ENCODE data around the gene SMAD6. TPM values are rescaled to one million over a fixed set of nuclear protein-coding genes. Genes with fewer than 3 reads are reported as not detected.

The SMAD6 gene
- total RNA-seq, 1 donor from 2014 or later = 2.7 TPM

GRCh38 chr15:66691727-66692126 lies 10.3 kb upstream of the SMAD6 start:
- TF ChIP-seq EZH2 (IDR thresholded peaks at IDR 0.05; ENCODE audit: insufficient read depth, low read length) (no peak), CTCF (IDR thresholded peaks at IDR 0.05; ENCODE audit: insufficient read depth, low read depth, low read length) (no peak)
- FAIRE-seq (no peak), DNase-seq (ENCODE audit: low read depth) (no peak)
- Mint-ChIP-seq H3K36me3 (ENCODE audit: low read depth, unreplicated experiment) (no peaks in the 10 kb centered on the region), H3K4me1 (ENCODE audit: low read depth, unreplicated experiment) (no peaks in the 10 kb centered on the region), H3K27ac (ENCODE audit: unreplicated experiment) (no peak overlapping the region), H3K27me3 (ENCODE audit: low read depth, unreplicated experiment) (peaks cover 6% of the 10 kb centered on the region), H3K9me3 (ENCODE audit: unreplicated experiment) (no peaks in the 10 kb centered on the region), H3K4me3 (ENCODE audit: unreplicated experiment) (no peak overlapping the region)
- Histone ChIP-seq H4K20me1 (ENCODE audit: insufficient read depth, low read length) (no peaks in the 10 kb centered on the region), H3K9ac (ENCODE audit: low read length) (no peak overlapping the region), H3K79me2 (ENCODE audit: insufficient read depth, low read length) (no peaks in the 10 kb centered on the region), H3K4me3 (ENCODE audit: insufficient read depth, low read depth, low read length) (no peak overlapping the region), H2AFZ (ENCODE audit: low read depth, low read length) (no peak overlapping the region), H3K27me3 (ENCODE audit: insufficient read depth, low read length) (no peaks in the 10 kb centered on the region), H3K4me1 (ENCODE audit: insufficient read depth, low read length) (no peaks in the 10 kb centered on the region), H3K4me2 (ENCODE audit: low read length) (no peak overlapping the region), H3K36me3 (ENCODE audit: insufficient read depth, low read length) (no peaks in the 10 kb centered on the region), H3K9me3 (ENCODE audit: insufficient read depth, low read depth, low read length) (no peaks in the 10 kb centered on the region), H3K27ac (ENCODE audit: low read depth, low read length) (no peak overlapping the region)

DNA sequence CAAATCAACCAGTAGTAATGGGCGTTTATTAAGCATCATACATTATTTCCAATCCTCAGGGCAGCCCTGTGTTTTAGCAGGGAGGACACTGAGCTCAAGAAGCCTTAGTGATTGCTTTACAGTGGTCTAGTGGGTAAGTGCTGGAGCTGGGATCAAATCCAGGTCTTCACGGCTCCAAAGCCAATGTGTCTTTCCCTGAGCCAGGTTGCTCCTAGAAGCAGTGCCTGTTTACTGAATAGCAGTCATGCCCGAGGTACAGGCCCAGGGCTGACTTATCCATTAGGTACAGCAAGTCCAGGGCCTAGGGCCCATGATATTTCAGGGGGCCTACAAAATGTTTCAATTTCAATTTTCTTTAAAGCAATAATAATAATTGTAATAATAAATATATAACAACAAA lies 9.6 kb upstream of the SMAD6 start:
- DNase-seq (ENCODE audit: low read depth) (no peak), FAIRE-seq (no peak)
- Mint-ChIP-seq H3K27ac (ENCODE audit: unreplicated experiment) (no peak overlapping the region), H3K27me3 (ENCODE audit: low read depth, unreplicated experiment) (peaks cover 10% of the 10 kb centered on the region), H3K4me3 (ENCODE audit: unreplicated experiment) (no peak overlapping the region), H3K4me1 (ENCODE audit: low read depth, unreplicated experiment) (no peaks in the 10 kb centered on the region), H3K9me3 (ENCODE audit: unreplicated experiment) (no peaks in the 10 kb centered on the region), H3K36me3 (ENCODE audit: low read depth, unreplicated experiment) (no peaks in the 10 kb centered on the region)
- Histone ChIP-seq H3K27ac (ENCODE audit: low read depth, low read length) (no peak overlapping the region), H3K4me1 (ENCODE audit: insufficient read depth, low read length) (no peaks in the 10 kb centered on the region), H2AFZ (ENCODE audit: low read depth, low read length) (no peak overlapping the region), H3K9ac (ENCODE audit: low read length) (no peak overlapping the region), H3K4me2 (ENCODE audit: low read length) (no peak overlapping the region), H3K4me3 (ENCODE audit: insufficient read depth, low read depth, low read length) (no peak overlapping the region), H4K20me1 (ENCODE audit: insufficient read depth, low read length) (no peaks in the 10 kb centered on the region), H3K9me3 (ENCODE audit: insufficient read depth, low read depth, low read length) (no peaks in the 10 kb centered on the region), H3K27me3 (ENCODE audit: insufficient read depth, low read length) (no peaks in the 10 kb centered on the region), H3K79me2 (ENCODE audit: insufficient read depth, low read length) (no peaks in the 10 kb centered on the region), H3K36me3 (ENCODE audit: insufficient read depth, low read length) (no peaks in the 10 kb centered on the region)
- TF ChIP-seq EZH2 (IDR thresholded peaks at IDR 0.05; ENCODE audit: insufficient read depth, low read length) = no peak
- no peak for TF ChIP-seq CTCF (IDR thresholded peaks at IDR 0.05; ENCODE audit: insufficient read depth, low read depth, low read length)

- Mint-ChIP-seq H3K27me3 (ENCODE audit: low read depth, unreplicated experiment) (peaks cover 15% of the 10 kb centered on the region), H3K4me1 (ENCODE audit: low read depth, unreplicated experiment) (no peaks in the 10 kb centered on the region), H3K9me3 (ENCODE audit: unreplicated experiment) (no peaks in the 10 kb centered on the region), H3K4me3 (ENCODE audit: unreplicated experiment) (no peak overlapping the region), H3K36me3 (ENCODE audit: low read depth, unreplicated experiment) (no peaks in the 10 kb centered on the region), H3K27ac (ENCODE audit: unreplicated experiment) (no peak overlapping the region)
- H3K4me1 ChIP-seq (ENCODE audit: insufficient read depth, low read length) = no peaks in the 10 kb centered on the region
- FAIRE-seq (no peak), DNase-seq (ENCODE audit: low read depth) (no peak)
- H3K4me3 ChIP-seq (ENCODE audit: insufficient read depth, low read depth, low read length) = no peak overlapping the region
- no peaks in the 10 kb centered on the region for H3K27me3 ChIP-seq (ENCODE audit: insufficient read depth, low read length)
- H3K4me2 ChIP-seq (ENCODE audit: low read length) = no peak overlapping the region
- no peak overlapping the region for H2AFZ ChIP-seq (ENCODE audit: low read depth, low read length)
- no peaks in the 10 kb centered on the region for H4K20me1 ChIP-seq (ENCODE audit: insufficient read depth, low read length)
- H3K36me3 ChIP-seq (ENCODE audit: insufficient read depth, low read length) = no peaks in the 10 kb centered on the region
- H3K9ac ChIP-seq (ENCODE audit: low read length) = no peak overlapping the region
- H3K27ac ChIP-seq (ENCODE audit: low read depth, low read length) = no peak overlapping the region
- TF ChIP-seq CTCF (IDR thresholded peaks at IDR 0.05; ENCODE audit: insufficient read depth, low read depth, low read length) (no peak), EZH2 (IDR thresholded peaks at IDR 0.05; ENCODE audit: insufficient read depth, low read length) (no peak)
- H3K79me2 ChIP-seq (ENCODE audit: insufficient read depth, low read length) = no peaks in the 10 kb centered on the region
- H3K9me3 ChIP-seq (ENCODE audit: insufficient read depth, low read depth, low read length) = no peaks in the 10 kb centered on the region
Measured at GRCh38 chr15:66692808-66693596, 9.0 kb upstream of the SMAD6 start.

Data from astrocyte (in vitro differentiated cells and primary cell).